ENCODE measurements around the gene MED25. TPM values are rescaled to one million over a fixed set of nuclear protein-coding genes. Genes with fewer than 3 reads are reported as not detected.

MED25 gene
- total RNA-seq, 1 experiment from 2014 or later, result 93.0 TPM

DNA sequence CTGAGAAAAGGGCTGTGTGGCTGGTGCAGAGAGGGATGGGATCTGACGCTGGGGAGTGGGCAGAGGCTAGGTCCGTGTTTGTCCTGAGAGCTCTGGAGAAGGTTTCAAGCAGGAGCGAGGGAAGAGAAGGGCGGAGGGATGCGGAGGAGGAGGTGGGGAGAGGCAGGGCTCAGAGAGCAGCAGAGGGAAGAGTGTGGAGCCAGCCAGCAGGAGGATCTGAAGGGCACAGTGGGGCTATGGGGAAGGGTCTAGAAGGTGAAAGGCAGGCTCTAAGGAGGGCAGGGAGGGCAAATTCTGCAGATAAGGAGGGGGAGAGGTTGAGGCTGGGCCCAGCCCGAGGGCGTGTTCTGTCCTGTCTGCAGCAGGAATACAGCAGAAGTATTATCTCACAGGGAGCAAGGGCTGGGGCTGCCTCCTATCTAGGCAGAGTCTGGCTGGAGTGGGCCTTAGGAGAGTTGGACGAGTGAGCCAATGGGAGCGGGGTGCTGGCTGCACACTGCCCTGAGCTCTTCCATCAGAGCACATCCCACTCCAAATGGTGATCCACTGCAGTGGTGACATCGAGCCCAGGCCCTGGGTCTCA is 45.1 kb upstream of the MED25 start:
- ChIA-PET CTCF (interaction anchor here (0.7 kb wide), 1 partner anchor 87 kb away, joined by 3 read pairs; no protein-coding TSS in a partner anchor), POLR2A (ENCODE audit: low non-redundant PET) (no interaction called here)
- H3K27me3 ChIP-seq (replicated peaks; ENCODE audit: insufficient read depth, low read depth, low read length, poor library complexity), result no peaks in the 10 kb centered on the region
- no peaks in the 10 kb centered on the region for H3K9me3 ChIP-seq (ENCODE audit: low read depth, low read length, poor library complexity, severe bottlenecking)
- no peak for TF ChIP-seq EZH2 (IDR thresholded peaks at IDR 0.05; ENCODE audit: borderline replicate concordance, low read depth, low read length, poor library complexity, severe bottlenecking)
- TF ChIP-seq, protein P1, sequence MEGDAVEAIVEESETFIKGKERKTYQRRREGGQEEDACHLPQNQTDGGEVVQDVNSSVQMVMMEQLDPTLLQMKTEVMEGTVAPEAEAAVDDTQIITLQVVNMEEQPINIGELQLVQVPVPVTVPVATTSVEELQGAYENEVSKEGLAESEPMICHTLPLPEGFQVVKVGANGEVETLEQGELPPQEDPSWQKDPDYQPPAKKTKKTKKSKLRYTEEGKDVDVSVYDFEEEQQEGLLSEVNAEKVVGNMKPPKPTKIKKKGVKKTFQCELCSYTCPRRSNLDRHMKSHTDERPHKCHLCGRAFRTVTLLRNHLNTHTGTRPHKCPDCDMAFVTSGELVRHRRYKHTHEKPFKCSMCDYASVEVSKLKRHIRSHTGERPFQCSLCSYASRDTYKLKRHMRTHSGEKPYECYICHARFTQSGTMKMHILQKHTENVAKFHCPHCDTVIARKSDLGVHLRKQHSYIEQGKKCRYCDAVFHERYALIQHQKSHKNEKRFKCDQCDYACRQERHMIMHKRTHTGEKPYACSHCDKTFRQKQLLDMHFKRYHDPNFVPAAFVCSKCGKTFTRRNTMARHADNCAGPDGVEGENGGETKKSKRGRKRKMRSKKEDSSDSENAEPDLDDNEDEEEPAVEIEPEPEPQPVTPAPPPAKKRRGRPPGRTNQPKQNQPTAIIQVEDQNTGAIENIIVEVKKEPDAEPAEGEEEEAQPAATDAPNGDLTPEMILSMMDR (conservative IDR thresholded peaks at IDR 0.05; ENCODE audit: low read depth, low read length), result no peak
- DNase-seq (ENCODE audit: low spot score), result no peak
- H3K36me3 ChIP-seq (ENCODE audit: insufficient read depth, low read length, poor library complexity, severe bottlenecking), result no peaks in the 10 kb centered on the region
- no peak overlapping the region for H3K27ac ChIP-seq (ENCODE audit: low read depth, low read length, poor library complexity, severe bottlenecking)
- BruUV-seq (replicated peaks), result no TSS peak
- no peak overlapping the region for H3K4me3 ChIP-seq (ENCODE audit: low read depth, low read length, poor library complexity, severe bottlenecking)
- intact Hi-C loops (cut with micrococcal nuclease; ENCODE audit: unreplicated experiment), result no loop called here
- H3K4me1 ChIP-seq (ENCODE audit: insufficient read depth, low read length, poor library complexity, severe bottlenecking), result peaks cover 2% of the 10 kb centered on the region

DNA sequence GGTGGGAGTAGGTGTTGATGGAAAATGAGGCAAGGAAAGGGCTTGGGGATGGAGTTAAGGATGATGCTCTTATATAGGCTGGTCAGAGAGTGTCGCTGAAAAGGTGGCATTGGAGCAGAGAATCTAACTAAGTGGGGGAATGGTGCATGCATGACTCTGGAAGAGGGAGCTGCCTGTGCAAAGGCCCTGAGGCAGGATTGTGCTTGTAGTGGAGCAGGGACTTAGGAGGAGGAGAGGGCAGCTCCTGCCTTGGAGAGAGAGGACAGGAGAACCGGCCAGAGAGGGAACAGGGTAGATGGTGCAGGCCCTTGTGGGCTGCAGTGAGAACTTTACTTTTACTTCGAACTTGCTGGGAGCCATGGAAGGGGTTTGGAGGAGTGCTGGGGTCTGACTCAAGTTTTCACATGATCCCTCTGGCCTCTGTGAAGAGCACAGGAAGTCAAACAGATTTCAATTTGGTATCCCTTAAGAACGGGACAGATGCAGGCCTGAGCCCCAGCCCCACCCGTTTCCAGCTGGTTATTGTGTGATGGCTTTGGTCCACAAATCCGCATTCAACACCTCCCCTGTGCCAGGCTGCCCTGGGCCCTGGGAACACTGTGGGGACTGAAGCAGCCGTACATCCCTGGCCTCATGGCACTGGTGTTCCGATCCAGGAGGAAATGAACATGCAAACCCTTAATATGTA is 44.3 kb upstream of the MED25 start:
- BruUV-seq (replicated peaks), result no TSS peak
- Histone ChIP-seq H3K27me3 (replicated peaks; ENCODE audit: insufficient read depth, low read depth, low read length, poor library complexity) (no peaks in the 10 kb centered on the region), H3K27ac (ENCODE audit: low read depth, low read length, poor library complexity, severe bottlenecking) (no peak overlapping the region), H3K36me3 (ENCODE audit: insufficient read depth, low read length, poor library complexity, severe bottlenecking) (no peaks in the 10 kb centered on the region), H3K4me1 (ENCODE audit: insufficient read depth, low read length, poor library complexity, severe bottlenecking) (no peaks in the 10 kb centered on the region), H3K9me3 (ENCODE audit: low read depth, low read length, poor library complexity, severe bottlenecking) (no peaks in the 10 kb centered on the region), H3K4me3 (ENCODE audit: low read depth, low read length, poor library complexity, severe bottlenecking) (no peak overlapping the region)
- TF ChIP-seq, protein P1 (conservative IDR thresholded peaks at IDR 0.05; ENCODE audit: low read depth, low read length), result no peak
- no peak for TF ChIP-seq EZH2 (IDR thresholded peaks at IDR 0.05; ENCODE audit: borderline replicate concordance, low read depth, low read length, poor library complexity, severe bottlenecking)
- POLR2A ChIA-PET (ENCODE audit: low non-redundant PET), result no interaction called here
- CTCF ChIA-PET, result no interaction called here
- DNase-seq (ENCODE audit: low spot score), result no peak
- intact Hi-C loops (cut with micrococcal nuclease; ENCODE audit: unreplicated experiment), result no loop called here

DNA sequence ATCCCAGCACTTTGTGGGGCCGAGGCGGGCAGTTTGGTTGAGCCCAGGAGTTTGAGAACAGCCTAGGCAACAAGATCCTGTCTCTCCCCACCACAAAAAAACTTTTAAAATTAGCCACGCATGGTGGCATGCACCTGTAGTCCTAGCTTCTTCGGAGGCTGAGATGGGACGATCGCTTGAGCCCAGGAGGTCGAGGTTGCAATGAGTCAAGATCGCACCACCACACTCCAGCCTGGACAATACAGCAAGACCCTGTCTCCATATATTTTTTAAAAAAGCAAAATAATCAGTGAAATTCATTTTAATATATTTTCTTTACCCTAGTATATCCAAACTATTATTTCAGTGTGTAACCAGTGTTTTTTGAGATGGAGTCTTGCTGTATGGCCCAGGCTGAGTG is 43.1 kb upstream of the MED25 start:
- intact Hi-C loops (cut with micrococcal nuclease; ENCODE audit: unreplicated experiment), result no loop called here
- CTCF ChIA-PET, result no interaction called here
- no TSS peak for BruUV-seq (replicated peaks)
- H3K9me3 ChIP-seq (ENCODE audit: low read depth, low read length, poor library complexity, severe bottlenecking), result no peaks in the 10 kb centered on the region
- H3K4me1 ChIP-seq (ENCODE audit: insufficient read depth, low read length, poor library complexity, severe bottlenecking), result no peaks in the 10 kb centered on the region
- no peak overlapping the region for H3K4me3 ChIP-seq (ENCODE audit: low read depth, low read length, poor library complexity, severe bottlenecking)
- no peaks in the 10 kb centered on the region for H3K36me3 ChIP-seq (ENCODE audit: insufficient read depth, low read length, poor library complexity, severe bottlenecking)
- no peak overlapping the region for H3K27ac ChIP-seq (ENCODE audit: low read depth, low read length, poor library complexity, severe bottlenecking)
- TF ChIP-seq, protein P1 (conservative IDR thresholded peaks at IDR 0.05; ENCODE audit: low read depth, low read length), result no peak
- TF ChIP-seq EZH2 (IDR thresholded peaks at IDR 0.05; ENCODE audit: borderline replicate concordance, low read depth, low read length, poor library complexity, severe bottlenecking), result no peak
- no peak for DNase-seq (ENCODE audit: low spot score)
- H3K27me3 ChIP-seq (replicated peaks; ENCODE audit: insufficient read depth, low read depth, low read length, poor library complexity), result no peaks in the 10 kb centered on the region
- POLR2A ChIA-PET (ENCODE audit: low non-redundant PET), result interaction anchor here (0.7 kb wide), 1 partner anchor 152 kb away, joined by 3 read pairs; no protein-coding TSS in a partner anchor
